ENCODE measurements around the gene FBXO45.
"Not testable (repeated sequence)": the region's sequence is repeated elsewhere in the genome, so short reads cannot be mapped to it uniquely, and the experiment has no call there.

FBXO45 gene

GRCh38 chr3:196633555-196634151 is 65.2 kb downstream of the FBXO45 start:
- no peak for TF ChIP-seq CTCF (IDR thresholded peaks at IDR 0.05)
- Histone ChIP-seq H3K9ac (no peak overlapping the region), H3K4me1 (peaks cover 4% of the 10 kb centered on the region), H3K4me2 (ENCODE audit: low read length) (no peak overlapping the region), H3K79me2 (no peaks in the 10 kb centered on the region), H3K4me3 (ENCODE audit: low read depth, low read length) (no peak overlapping the region), H3K9me3 (ENCODE audit: control insufficient read depth, low read length) (no peaks in the 10 kb centered on the region), H3K36me3 (ENCODE audit: control insufficient read depth, insufficient read depth, low read length) (no peaks in the 10 kb centered on the region), H2AFZ (no peak overlapping the region), H3K27ac (peak overlapping the region; percentile 19), H3K27me3 (ENCODE audit: control insufficient read depth, insufficient read depth, low read length) (no peaks in the 10 kb centered on the region)

GRCh38 chr3:196634224-196634623 is 65.8 kb downstream of the FBXO45 start:
- TF ChIP-seq CTCF (IDR thresholded peaks at IDR 0.05): no peak
- Histone ChIP-seq H3K9me3 (ENCODE audit: control insufficient read depth, low read length) (no peaks in the 10 kb centered on the region), H3K4me1 (peaks cover 4% of the 10 kb centered on the region), H3K4me3 (ENCODE audit: low read depth, low read length) (no peak overlapping the region), H3K9ac (no peak overlapping the region), H3K27ac (no peak overlapping the region), H2AFZ (no peak overlapping the region), H3K79me2 (no peaks in the 10 kb centered on the region), H3K36me3 (ENCODE audit: control insufficient read depth, insufficient read depth, low read length) (no peaks in the 10 kb centered on the region), H3K4me2 (ENCODE audit: low read length) (no peak overlapping the region), H3K27me3 (ENCODE audit: control insufficient read depth, insufficient read depth, low read length) (no peaks in the 10 kb centered on the region)

GRCh38 chr3:196634829-196635228 is 66.4 kb downstream of the FBXO45 start:
- H3K27me3 ChIP-seq (ENCODE audit: control insufficient read depth, insufficient read depth, low read length): no peaks in the 10 kb centered on the region
- H3K27ac ChIP-seq: no peak overlapping the region
- H3K4me3 ChIP-seq (ENCODE audit: low read depth, low read length): no peak overlapping the region
- H2AFZ ChIP-seq: no peak overlapping the region
- TF ChIP-seq CTCF (IDR thresholded peaks at IDR 0.05): no peak
- no peaks in the 10 kb centered on the region for H3K79me2 ChIP-seq
- no peaks in the 10 kb centered on the region for H3K9me3 ChIP-seq (ENCODE audit: control insufficient read depth, low read length)
- H3K4me2 ChIP-seq (ENCODE audit: low read length): no peak overlapping the region
- no peaks in the 10 kb centered on the region for H3K36me3 ChIP-seq (ENCODE audit: control insufficient read depth, insufficient read depth, low read length)
- H3K9ac ChIP-seq: no peak overlapping the region
- peaks cover 7% of the 10 kb centered on the region for H3K4me1 ChIP-seq

- H3K27ac ChIP-seq: no peak overlapping the region
Measured at GRCh38 chr3:196636369-196637349, 68.2 kb downstream of the FBXO45 start.

GRCh38 chr3:196637941-196638340 is 69.5 kb downstream of the FBXO45 start:
- not testable (repeated sequence) for H3K9ac ChIP-seq; H3K4me3 ChIP-seq (ENCODE audit: low read depth, low read length); H3K27ac ChIP-seq; H3K4me2 ChIP-seq (ENCODE audit: low read length); H3K27me3 ChIP-seq (ENCODE audit: control insufficient read depth, insufficient read depth, low read length); H3K4me1 ChIP-seq; H3K79me2 ChIP-seq; H3K36me3 ChIP-seq (ENCODE audit: control insufficient read depth, insufficient read depth, low read length); H3K9me3 ChIP-seq (ENCODE audit: control insufficient read depth, low read length); H2AFZ ChIP-seq

More at GRCh38 chr3:196636369-196637349, 68.2 kb downstream of the FBXO45 start:
- peaks cover 3% of the 10 kb centered on the region for H3K4me1 ChIP-seq
- H3K4me2 ChIP-seq (ENCODE audit: low read length): no peak overlapping the region
- H3K36me3 ChIP-seq (ENCODE audit: control insufficient read depth, insufficient read depth, low read length): no peaks in the 10 kb centered on the region
- H3K9ac ChIP-seq: no peak overlapping the region
- no peak for TF ChIP-seq CTCF (IDR thresholded peaks at IDR 0.05)
- no peaks in the 10 kb centered on the region for H3K79me2 ChIP-seq
- H3K9me3 ChIP-seq (ENCODE audit: control insufficient read depth, low read length): no peaks in the 10 kb centered on the region
- H3K4me3 ChIP-seq (ENCODE audit: low read depth, low read length): no peak overlapping the region
- no peak overlapping the region for H2AFZ ChIP-seq
- no peaks in the 10 kb centered on the region for H3K27me3 ChIP-seq (ENCODE audit: control insufficient read depth, insufficient read depth, low read length)
